GM21447 (cell line): ENCODE results near the gene ALPI.
"Not testable (repeated sequence)": the region's sequence is repeated elsewhere in the genome, so short reads cannot be mapped to it uniquely, and the experiment has no call there.

Experiments used
- ATAC-seq: cut with Tn5 transposase; IDR thresholded peaks from one replicate; pipeline ENCODE4 v1.9.1; 2021; ENCODE audit not compliant: unreplicated experiment

The ALPI gene

DNA sequence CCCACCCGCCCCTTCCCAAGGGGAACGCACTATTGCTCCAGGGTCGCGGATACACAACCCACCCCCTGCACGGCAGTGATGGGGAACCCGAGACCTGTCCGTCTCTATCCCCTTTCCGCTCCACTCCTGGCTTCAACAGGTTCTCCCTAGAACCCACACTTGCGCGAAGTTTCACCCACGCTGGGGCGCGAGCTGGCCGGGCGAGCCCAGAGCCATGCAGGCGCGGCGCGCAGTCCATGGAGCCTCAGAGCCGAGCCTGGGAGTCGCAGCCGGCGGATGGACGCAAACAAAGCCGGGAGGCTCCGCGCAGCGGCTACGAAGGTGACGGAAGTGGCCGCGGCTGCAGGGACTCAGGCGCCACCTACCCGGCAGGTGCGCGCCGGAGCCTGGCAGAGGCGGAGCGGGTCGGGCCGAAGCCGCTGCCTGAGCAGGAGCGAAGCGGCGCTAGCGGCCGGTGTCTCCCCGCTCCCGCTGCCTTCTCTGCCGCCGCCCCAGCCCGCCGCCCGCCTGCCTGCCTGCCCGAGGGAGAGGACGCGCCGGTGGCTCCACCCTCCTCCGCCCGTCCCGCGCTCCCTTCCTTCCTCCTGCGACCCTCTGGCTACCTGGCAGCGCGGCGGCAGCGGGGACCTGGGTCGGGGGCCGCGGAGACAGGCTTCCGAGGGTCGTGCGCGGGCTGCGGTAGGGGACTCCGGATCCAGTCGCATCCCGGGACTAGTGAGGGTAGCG, 35.3 kb upstream of the ALPI start:
- no peak for ATAC-seq

DNA sequence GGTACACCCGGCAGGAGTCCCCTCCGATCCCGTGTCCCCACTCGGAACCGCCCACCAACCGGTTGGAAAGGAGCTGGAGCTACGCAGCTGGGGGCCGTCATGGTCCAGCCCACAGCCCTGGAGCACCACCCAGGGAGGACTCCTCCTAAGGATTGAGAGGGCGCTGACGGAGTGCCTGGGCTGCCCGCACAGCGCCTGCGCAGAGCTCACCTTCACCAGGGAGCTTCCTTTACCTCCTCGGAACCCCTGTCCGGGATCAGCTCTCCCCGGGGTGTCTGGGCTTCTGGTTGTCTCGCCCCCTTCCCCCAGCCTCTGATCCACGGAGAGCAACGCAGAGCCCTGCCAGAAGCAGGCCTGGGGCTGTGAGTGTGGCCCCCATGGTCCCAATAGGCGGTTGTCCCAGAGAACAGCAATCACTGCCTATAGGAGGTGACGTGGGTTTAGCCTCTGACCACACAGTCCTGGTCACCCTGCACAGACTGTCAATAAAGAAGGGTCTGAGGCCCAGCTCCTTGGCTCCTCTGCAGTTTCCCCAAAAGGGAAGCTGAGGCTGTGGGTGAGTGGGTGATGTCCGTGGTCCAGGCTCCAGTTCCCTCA, 34.7 kb upstream of the ALPI start:
- no peak for ATAC-seq

DNA sequence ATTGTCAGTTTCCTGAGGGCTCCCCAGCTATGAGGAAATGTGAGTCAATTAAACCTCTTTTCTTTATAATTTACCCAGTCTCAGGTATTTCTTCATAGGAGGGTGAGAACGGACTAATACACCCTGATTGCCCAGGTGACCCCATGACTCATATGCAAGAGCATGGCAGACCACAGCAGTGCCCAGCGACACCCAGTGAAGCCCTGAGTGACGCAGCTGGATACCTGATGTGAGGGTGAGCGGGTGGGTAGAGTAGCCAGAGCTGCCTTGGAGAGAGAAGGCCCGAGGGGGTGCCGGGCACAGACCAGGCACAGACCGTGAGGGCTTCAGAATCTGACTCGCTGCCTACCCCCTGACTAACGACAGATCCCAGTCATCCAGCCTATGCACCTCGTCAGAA, 33.9 kb upstream of the ALPI start:
- ATAC-seq: no peak

DNA sequence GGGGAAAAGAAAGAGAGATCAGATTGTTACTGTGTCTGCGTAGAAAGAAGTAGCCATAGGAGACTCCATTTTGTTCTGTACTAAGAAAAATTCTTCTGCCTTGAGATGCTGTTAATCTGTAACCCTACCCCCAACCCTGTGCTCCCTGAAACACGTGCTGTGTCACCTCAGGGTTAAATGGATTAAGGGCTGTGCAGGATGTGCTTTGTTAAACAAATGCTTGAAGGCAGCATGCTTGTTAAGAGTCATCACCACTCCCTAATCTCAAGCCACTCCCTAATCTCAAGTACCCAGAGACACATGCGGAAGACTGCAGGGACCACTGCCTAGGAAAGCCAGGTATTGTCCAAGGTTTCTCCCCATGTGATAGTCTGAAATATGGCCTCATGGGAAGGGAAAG, 33.0 kb upstream of the ALPI start:
- ATAC-seq: not testable (repeated sequence)

DNA sequence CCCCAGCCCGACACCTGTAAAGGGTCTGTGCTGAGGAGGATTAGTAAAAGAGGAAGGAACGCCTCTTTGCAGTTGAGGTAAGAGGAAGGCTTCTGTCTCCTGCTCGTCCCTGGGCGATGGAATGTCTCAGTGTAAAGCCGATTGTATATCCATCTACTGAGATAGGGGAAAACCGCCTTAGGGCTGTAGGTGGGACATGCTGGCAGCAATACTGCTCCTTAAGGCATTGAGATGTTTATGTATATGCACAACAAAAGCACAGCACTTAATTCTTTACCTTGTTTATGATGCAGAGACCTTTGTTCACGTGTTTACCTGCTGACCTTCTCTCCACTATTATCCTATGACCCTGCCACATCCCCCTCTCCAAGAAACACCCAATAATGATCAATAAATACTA, 32.5 kb upstream of the ALPI start:
- ATAC-seq: not testable (repeated sequence)

DNA sequence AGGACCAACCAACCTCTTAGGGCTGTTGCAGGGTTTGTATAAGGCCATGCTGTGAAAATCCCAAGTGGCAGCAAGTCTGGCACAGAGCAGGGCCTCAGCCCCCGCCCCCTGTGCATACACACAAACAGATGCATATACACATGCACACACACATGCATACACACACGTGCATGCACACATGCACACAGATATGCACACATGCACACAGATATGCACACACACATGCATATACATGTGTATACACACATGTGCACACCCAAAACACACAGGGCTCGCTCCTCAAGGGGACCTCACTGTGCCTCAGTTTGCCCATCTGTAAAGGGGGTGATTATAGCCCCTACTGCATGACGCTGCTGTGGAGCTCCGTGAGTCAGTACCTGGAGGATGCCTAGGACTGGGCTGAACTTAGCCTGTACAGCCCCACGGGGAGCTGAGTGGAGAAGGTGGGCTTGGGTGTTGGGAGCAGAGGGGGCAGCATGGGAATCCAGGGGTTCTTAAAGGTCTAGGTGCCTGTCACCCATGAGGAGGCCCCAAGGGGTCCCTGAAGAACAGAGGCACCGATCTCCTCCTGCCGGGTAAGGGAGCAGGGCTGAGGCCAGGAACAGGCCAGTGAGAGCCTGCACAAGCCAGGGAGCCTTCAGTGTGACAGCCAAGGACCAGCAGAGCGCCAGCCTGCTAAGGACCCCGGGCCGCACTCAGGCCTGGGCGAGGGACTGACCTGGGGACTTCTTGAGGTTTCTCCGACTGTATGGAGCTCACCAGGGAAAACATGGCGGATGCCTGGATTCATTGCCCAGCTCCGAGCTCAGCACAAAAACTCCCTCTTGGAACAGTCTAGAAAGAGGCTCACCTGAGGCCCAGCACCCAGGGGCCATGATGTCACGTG, 24.0 kb upstream of the ALPI start:
- ATAC-seq: no peak

DNA sequence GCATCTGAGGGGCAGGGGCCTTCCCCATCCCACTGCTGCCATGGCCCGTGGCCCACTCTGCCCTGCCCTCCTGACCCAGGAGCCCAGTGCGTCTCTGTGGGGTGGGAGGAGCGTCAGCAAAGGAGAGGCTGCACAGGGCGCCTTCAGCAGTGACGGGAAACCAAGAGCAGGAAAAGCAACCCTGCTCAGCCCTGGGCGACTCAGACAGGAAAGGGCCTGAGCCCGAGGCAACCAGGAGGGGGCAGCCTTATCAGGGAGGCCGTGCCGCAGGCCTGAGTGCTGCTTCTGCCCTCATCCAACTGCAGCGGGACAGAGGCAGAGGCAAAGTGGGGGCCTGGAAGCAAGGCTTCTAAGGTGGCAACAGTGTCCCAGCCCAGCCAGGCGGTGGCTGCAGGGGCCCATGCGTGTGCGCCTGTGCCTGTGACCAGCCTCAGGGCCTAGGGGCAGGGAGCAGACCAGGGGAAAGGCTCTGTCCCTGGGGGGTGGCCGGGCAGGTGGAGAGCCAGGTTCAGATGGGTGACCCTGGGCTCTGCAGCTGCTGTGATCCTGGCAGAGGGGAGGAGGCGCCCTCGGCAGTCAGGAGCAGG, 23.3 kb upstream of the ALPI start:
- ATAC-seq: no peak

DNA sequence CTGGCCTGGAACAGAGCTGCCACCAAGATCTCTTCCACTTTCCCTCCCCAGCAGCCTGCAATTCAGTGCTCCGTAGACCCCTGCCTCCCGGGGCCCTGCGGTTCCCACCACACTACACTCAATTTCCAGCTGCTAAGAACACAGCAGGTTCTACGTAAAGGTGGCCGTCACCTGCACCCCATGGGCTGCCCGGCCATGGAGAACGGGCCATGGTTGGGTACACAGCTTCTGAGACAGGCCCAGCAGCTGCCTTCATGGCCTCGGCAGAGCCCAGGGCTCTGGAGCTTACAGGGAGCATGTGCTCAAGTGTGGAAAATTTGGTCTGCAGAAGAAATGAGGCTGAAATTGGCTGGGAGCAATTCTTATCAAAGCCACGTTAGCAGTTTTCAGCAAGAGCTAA, 22.3 kb upstream of the ALPI start:
- ATAC-seq: not testable (repeated sequence)

DNA sequence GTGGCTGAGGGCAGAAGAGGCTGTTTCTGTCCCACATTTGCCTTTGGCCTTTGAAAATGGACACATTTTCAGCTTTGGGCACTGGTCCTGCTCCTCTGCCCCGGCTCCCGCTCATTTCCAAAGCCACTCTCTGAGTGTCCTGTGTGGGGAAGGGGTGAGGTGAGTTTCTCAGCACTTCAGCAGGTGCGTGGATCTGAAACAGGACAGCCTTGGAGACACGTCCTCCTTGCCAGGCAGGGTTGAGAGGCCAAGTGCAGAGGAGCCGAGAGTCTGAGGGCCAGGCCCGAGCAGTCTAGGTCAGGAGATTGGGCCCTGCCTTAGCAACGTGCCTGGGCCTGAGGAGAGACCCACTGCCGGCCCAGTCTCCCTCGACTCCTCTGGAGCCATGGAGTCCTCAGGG, 21.9 kb upstream of the ALPI start:
- no peak for ATAC-seq

DNA sequence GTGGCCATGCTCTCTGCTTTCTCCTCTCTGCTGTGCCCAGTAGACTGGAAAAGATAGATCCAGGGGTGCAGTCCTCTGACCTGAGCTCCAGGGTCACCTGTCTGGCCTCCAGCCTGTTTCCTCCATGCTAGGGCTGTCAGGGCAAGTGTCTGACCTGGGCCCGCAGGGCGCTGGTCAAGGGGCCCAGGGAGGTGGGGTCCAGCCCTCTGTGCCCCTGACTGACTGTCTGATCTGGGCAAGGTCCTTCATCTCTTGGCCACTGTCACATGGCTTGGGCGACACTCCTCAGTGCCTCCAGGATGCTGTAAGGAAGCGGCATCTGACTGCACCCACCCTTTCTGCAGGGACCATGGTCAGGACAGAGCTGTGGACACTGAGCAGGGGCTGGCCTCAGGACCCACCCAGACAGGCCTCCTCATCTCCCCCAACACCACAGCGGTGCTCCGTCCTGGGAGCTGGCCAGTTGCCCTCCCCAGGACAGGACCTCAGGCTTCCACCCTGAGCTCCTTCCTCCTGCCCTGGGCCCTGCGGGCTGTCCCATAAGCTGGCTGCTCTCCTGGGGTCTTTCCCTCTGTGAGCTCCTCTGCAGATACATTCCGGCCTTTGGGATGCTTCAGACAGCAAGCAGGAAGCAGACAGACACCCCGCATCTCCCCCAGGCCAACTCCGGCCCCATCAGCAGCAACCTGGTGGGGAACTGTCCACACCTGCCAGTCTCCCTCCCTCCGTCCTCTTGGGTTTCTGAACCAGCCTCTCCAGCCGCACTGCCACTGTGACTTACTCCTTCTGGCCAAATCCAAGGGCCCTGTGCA, 21.2 kb upstream of the ALPI start:
- ATAC-seq: no peak

DNA sequence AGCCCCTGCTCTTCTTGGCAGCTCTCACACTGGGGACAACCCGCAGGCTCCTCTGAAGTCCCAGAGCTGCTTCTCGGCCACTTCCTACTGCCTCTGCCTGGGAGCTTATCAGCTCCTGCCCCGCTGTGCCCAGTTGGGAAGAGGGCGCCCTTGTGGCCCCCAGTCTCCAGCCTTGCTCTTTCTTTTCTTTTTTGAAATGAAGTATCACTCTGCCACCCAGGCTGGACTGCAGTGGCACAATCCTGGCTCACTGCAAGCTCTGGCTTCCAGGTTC, 20.6 kb upstream of the ALPI start:
- no peak for ATAC-seq

DNA sequence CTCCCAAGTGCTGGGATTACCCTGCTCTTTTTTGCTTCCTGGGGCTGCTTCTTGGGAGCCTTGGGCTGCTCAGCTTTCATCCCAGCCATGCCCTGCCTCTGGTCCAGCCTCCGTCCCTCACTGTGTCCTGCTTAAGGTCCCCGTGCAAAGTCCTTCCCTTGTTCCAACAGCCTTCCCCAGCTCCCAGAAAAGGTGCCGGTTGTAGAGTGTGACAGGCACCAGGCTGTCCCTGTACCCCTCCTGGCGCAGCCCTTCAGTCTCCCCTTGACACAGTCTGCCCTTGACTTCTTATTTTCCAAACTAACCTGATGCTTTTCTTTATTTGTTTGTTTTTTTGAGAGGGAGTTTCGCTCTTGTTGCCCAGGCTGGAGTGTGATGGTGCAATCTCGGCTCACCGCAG, 20.1 kb upstream of the ALPI start:
- no peak for ATAC-seq

DNA sequence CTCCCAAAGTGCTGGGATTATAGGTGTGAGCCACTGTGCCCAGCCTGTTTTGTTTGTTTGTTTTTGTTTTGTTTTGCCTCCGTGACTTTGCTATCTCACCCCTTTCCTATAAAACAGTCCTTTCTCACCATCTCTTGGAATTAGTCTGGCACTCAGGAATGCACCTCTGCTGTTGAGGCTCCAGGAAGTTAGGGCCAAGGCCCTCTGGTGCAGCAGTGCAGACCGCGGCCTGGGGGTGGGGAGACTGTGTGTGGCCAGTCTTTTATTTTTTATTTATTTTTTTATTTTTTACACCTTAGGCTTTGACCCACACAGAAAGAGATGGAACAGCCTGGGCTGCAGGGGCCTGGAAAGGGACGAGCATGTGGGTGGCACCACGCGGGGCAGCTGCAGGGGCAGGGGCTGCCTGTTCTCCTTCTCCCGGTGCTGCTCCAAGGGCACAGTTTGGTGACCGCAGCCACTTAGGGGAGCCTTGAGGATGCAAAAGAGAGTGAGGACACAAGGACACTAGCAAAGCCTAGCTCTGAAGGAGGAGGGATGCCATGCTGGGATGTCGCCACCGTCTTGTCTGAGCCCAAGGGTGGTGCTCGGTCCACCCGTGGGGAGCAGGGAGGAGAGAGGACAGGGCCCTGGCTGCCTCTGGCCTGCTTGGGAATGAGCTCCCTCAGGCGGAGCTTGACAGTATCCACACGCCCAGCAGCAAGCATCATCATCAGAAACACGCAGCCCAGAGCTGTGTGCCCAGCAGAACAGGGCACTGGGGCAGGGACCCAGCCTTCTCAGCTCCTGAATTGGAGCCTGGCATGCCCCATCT, 19.4 kb upstream of the ALPI start:
- no peak for ATAC-seq

DNA sequence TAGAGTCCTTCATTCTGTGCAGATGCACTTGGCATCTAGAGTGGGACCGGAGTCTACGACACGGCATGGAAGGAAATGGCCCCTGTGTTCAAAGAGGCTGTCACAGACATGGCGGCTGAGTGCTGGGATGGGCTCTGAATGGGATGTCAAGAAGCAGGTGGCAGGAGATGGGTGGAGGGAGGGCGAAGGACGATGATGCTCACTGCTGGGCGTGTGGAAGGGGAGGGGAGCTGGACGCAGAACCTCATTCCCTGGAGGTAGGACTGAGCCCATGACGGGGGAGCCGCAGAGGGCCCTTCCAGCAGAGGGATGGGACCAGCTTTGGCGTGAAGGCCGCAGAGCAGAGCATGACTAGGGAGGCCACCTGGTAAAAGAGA, 18.8 kb upstream of the ALPI start:
- no peak for ATAC-seq

DNA sequence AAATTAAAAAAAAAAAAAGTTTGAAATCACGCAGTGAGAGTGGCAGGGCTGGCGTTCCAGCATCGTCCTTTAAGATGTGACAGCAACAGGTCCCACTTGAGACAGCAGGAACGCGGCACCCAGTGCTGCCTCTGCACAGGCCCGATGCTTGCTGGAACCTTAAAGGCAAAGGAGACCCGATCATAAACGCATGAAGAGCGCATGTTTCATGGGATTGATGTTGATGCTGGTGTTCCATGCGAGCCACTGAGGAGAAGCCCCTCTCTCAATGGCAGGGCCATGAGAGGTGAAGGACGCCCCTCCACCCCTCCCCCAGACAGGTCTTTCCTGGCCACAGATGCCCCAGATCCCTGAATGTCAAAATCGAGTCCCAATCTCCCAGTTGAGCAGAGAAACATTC, 17.9 kb upstream of the ALPI start:
- ATAC-seq: no peak

DNA sequence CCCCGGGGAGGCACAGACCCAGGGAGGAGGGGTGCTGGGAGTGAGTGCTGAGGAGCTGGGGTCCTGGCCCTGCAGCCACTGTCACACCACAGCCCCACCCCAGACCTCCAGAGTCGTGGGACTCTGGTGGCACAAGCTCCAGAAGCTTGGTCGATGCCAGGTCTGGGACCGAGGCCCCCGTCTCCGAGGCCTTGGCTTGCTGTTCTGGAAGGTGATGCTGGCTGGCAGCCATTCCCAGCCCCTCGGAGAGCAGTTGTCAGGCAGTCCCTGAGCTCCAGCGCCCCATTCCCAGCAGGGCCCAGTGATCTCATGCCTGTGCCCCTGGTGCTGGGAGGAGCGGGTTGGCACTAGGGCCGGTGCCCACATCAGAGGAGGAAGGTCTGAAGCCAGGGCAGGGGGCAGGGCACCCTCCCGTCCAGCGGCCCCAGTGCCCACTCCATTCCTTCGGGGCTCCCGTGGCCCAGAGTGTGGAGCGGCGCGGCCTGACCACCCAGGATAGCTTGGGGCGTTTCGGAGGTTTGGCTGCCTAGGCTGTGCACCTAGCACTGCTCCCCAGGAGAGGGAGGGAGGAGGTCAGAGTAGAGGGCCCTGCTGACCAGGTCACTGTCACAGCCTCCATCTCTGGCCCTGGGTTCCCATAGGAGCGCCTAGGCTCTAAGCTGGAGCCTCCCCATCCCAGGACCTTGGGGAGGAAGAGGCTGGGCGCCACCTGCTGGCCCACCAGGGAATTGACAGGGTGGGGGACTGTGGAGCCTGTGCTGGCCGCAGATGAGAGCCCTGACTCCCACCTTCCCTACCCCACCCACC, 16.8 kb upstream of the ALPI start:
- ATAC-seq: no peak

DNA sequence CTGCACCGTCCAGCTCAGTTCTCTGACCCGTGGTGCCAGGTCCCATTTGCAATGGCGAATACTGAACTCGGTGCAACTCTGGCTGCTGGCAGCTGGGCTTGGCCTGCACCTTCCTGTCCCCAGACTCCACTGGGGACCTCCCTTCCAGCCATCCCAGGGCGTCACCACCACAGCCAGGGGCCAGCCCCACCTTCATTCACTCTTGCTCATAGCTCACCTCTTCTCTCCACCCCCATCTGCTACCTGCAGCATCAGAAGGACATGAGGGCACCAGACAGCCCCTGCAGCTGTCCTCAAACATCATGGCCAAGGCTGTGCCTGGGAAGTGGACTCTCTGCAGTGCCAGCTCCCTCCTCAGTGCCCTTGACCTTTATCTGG, 16.2 kb upstream of the ALPI start:
- ATAC-seq: no peak

DNA sequence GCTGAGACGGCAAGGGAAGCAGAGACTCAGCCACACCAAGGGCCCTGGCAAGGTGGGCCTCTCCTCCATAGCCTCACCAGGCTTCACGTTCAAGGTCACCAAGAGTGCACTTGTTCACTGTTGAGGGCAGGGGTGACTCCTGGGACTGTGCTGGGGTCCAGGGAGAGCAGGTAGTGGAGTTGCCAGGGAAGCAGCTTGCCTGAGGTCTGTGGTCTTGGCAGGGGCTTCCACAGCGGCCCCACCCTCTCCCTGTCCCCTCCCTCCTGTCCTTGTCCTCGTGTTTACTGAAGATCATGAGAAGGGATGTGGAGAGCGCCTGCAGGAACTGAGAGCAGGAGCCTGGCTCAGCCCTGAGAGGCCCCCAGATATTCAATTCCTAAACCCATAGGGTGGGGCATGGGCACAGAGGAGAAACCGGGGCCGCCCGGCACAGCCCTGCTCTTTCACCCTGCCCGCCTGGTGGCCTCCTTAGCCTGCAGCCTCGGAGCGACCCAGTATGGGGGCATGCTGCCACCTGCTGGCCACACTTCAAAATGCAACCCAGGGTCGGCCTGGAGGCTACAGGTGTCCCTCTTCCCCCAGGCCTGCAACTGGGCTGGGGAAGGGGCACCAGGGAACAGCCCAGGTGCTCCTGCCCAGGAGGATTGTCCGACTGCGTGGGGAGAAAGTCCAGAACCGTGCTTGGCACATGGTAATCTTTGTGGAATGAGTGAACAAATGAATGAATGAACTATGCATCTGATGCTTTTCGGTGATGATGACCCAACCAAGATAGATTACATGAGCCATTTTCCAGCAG, 15.5 kb upstream of the ALPI start:
- ATAC-seq: peak; percentile 80

DNA sequence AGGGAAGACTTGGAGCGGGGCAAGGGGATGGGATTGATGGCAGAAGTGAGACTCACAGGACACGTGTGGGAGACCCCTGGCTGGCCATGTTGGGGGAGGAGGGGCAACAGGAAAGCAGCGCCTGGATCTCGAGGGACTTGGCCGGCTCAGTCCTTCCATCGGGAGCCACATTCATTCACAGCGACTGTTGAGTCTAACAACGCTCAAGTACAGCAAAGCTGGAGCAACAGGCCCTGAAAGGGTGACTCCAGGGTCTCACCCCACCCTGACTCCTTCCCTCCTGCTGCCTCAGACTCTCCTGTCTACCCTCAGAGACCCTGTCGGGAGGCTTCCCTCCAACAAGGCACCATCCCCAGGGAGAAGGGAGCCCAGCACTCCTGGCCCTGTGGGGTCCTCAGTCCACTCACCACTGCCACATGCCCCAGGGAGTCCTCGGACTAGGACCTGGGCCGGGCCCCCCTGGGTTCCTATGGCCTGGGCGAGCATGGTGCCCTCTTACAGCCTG, 14.8 kb upstream of the ALPI start:
- ATAC-seq: no peak
